ENCODE results near the gene LMO2. TPM values are rescaled to one million over a fixed set of nuclear protein-coding genes. Genes with fewer than 3 reads are reported as not detected.

LMO2 gene
- total RNA-seq, 4 donors from 2014 or later: 2.1 to 11.1 (median 7.0) TPM

DNA sequence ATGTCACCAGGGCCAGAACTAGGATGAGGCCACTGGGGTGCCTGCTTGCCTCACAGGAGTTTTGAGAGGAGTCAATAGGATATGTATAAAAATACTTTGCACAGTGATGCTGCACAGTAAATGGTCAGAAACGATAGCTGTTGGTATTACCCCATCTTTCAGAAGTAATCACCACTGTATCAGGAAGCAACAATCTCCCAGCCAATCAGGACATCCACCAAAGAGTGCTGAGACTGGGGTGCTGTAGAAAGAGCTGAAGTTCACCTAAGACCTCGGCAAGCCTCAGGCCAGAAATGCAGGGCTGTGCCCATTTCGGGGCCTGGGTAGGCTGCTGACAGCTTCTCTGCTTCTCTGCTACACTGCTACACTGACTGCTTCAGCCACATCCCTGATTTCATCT lies 17.4 kb downstream of the LMO2 start:
- H3K36me3 ChIP-seq: no peaks in the 10 kb centered on the region
- no peak overlapping the region for H3K4me3 ChIP-seq
- H3K27me3 ChIP-seq: peaks cover 3% of the 10 kb centered on the region
- no peaks in the 10 kb centered on the region for H3K9me3 ChIP-seq
- no peak overlapping the region for H3K27ac ChIP-seq
- DNase-seq (ENCODE audit: low spot score in 2 of 2): no peak
- peaks cover 11% of the 10 kb centered on the region for H3K4me1 ChIP-seq
- no peak for TF ChIP-seq POLR2A (IDR thresholded peaks at IDR 0.05)
- no peak for TF ChIP-seq EP300 (IDR thresholded peaks at IDR 0.05)
- TF ChIP-seq POLR2AphosphoS5 (IDR thresholded peaks at IDR 0.05): no peak
- TF ChIP-seq, protein P1, sequence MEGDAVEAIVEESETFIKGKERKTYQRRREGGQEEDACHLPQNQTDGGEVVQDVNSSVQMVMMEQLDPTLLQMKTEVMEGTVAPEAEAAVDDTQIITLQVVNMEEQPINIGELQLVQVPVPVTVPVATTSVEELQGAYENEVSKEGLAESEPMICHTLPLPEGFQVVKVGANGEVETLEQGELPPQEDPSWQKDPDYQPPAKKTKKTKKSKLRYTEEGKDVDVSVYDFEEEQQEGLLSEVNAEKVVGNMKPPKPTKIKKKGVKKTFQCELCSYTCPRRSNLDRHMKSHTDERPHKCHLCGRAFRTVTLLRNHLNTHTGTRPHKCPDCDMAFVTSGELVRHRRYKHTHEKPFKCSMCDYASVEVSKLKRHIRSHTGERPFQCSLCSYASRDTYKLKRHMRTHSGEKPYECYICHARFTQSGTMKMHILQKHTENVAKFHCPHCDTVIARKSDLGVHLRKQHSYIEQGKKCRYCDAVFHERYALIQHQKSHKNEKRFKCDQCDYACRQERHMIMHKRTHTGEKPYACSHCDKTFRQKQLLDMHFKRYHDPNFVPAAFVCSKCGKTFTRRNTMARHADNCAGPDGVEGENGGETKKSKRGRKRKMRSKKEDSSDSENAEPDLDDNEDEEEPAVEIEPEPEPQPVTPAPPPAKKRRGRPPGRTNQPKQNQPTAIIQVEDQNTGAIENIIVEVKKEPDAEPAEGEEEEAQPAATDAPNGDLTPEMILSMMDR (IDR thresholded peaks at IDR 0.05): no peak
- 86% methylated on average over 3 of the region's 3 CpGs for WGBS

DNA sequence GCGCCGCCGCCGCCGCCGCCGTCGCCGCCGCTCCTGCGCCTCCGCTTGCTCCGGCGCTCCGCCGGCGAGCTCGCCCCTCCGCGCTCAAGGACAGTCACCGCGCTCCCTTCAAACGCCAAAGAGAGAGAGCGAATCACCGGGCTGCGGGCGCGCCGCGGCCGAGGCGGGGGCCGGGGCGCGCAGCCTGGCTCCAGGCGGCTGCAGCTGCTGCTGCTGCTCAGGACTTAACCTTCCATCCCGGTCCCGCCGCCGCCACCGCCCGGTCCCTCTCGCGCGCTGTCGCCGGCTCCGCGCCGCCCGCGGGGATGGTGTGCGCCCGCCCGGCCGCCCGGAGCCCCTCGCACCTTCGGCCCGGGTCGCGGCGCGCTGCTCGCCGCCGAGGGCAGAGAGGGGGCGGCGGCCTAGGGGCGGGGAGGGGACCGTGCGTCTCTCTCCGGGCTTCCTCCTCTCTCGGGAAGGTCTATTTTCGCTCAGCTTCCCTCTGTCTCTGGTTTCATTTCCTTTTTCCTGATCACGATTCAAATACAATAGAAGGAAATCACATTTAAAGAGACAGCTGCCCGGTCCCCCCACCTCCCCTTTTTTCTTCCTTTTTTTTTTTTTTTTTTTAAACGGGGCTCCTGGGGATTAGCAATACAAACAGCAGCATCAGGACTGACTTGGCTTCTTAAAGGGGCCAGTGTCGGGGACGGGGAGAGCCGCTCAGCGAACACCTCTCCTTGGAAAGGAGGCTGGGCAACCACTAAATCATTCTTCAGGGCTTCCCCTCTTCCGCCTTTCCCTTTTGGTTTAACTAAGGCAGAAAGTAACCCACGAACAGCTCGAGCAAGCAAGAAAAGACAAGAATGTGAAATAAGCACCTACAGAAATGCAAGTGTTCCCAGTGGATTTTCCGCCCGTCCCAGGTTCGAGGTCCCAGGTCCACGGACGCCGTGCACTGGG lies 22.1 kb downstream of the LMO2 start:
- peak overlapping the region; percentile 84 for H3K27ac ChIP-seq
- H3K36me3 ChIP-seq: no peaks in the 10 kb centered on the region
- H3K27me3 ChIP-seq: peaks cover 3% of the 10 kb centered on the region
- H3K9me3 ChIP-seq: no peaks in the 10 kb centered on the region
- WGBS: 1% methylated on average over 70 of the region's 91 CpGs
- no peak for DNase-seq (ENCODE audit: low spot score in 2 of 2)
- peak overlapping the region; percentile 65 for H3K4me3 ChIP-seq
- peaks cover 20% of the 10 kb centered on the region for H3K4me1 ChIP-seq
- TF ChIP-seq POLR2A (IDR thresholded peaks at IDR 0.05): no peak
- TF ChIP-seq POLR2AphosphoS5 (IDR thresholded peaks at IDR 0.05): no peak
- TF ChIP-seq, protein P1 (IDR thresholded peaks at IDR 0.05): no peak
- TF ChIP-seq EP300 (IDR thresholded peaks at IDR 0.05): no peak

DNA sequence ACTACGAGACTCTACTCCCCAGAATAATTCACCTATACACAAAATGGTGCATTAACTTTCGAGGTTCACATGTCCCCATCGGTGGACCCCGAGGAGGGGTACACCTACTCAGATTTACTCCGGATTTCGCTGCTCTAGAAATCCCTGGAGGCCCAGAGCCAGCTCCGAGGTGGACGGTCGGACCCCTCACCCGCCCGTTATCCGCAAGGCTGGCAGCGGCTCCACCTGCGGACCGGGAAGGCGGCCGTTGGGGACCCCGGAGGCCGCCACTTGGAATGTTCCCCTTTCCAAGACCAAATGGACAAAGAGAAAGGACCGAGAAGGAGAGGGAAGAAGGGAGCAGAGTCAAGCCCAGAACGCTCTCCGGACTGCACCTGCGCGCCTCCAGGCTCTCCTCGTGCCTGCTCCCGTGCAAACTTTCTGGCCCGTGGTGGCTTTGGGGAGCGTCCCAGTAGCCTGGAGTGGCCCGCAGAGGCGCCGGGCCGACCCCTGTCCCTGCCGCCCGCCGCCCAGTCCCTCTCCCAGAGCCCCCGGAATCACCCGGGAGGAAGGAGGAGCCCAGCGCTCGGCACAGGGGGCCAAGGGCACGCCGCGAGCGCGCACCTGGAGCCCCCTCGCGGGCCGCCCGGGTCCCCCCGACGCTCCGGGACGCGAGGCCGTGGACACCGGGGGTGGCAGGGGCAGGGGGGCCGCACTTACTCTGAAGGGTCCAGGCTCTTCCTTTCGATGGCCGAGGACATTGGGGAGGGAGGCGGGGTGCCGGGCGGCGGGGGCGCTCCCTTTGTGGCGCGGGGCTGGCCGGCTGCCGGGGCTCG lies 23.0 kb downstream of the LMO2 start:
- H3K36me3 ChIP-seq: no peaks in the 10 kb centered on the region
- WGBS: 5% methylated on average over 21 of the region's 68 CpGs
- H3K27ac ChIP-seq: peak overlapping the region; percentile 84
- DNase-seq (ENCODE audit: low spot score in 2 of 2): no peak
- no peaks in the 10 kb centered on the region for H3K9me3 ChIP-seq
- H3K4me1 ChIP-seq: peaks cover 20% of the 10 kb centered on the region
- TF ChIP-seq, protein P1 (IDR thresholded peaks at IDR 0.05): no peak
- TF ChIP-seq POLR2AphosphoS5 (IDR thresholded peaks at IDR 0.05): no peak
- TF ChIP-seq EP300 (IDR thresholded peaks at IDR 0.05): no peak
- TF ChIP-seq POLR2A (IDR thresholded peaks at IDR 0.05): no peak
- peaks cover 3% of the 10 kb centered on the region for H3K27me3 ChIP-seq
- peak overlapping the region; percentile 65 for H3K4me3 ChIP-seq

DNA sequence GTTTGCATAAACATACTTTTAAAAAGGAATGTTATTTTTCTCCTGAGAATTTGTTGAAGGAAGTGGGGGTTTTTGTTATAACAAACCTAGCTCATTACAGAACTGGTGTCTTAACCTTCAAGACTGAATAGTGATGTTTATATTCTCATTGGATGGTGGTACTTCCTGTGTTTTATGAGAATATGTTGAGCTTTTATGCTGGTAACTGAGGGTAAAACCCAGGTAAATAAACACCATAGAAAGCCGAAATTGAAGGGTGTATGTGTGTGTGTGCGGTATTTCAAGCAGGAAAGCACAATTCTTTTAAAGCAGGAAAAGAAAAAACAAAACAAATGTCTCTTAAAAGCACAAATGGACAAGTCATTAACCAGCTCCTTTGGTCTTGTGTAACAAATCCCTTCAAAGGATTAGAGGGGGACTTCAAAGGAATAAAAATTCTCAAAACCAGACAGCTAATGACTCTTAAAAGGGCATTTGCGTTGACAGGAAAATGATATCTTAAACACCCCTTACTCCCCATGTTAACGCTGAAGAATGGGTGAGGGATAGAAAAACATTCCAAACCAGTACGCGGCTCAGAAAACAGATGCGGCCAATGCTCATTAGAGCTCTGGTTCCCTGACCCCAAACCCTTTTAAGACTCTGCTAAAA lies 23.8 kb downstream of the LMO2 start:
- TF ChIP-seq, protein P1 (IDR thresholded peaks at IDR 0.05): no peak
- no peak for TF ChIP-seq POLR2A (IDR thresholded peaks at IDR 0.05)
- no peak for TF ChIP-seq EP300 (IDR thresholded peaks at IDR 0.05)
- TF ChIP-seq POLR2AphosphoS5 (IDR thresholded peaks at IDR 0.05): no peak
- H3K27ac ChIP-seq: peak overlapping the region; percentile 84
- H3K4me3 ChIP-seq: peak overlapping the region; percentile 65
- no peaks in the 10 kb centered on the region for H3K9me3 ChIP-seq
- WGBS: 37% methylated on average over 7 of the region's 7 CpGs
- H3K4me1 ChIP-seq: peaks cover 20% of the 10 kb centered on the region
- no peaks in the 10 kb centered on the region for H3K36me3 ChIP-seq
- DNase-seq (ENCODE audit: low spot score in 2 of 2): no peak
- H3K27me3 ChIP-seq: peaks cover 3% of the 10 kb centered on the region
